Fibroblast of pulmonary artery (primary cell): ENCODE measurements around the gene RELCH.

Experiments used
- DNase-seq: peaks from one replicate; pipeline ENCODE4 v3.0.0-alpha.2; 2010; ENCODE audit warnings: low read depth
- H3K4me3 ChIP-seq: replicated peaks from 2 replicates; pipeline ENCODE4 v1.5.1; 2011; ENCODE audit warnings: low read depth, mild to moderate bottlenecking, control low read depth, low read length, moderate library complexity
- CTCF ChIP-seq: IDR thresholded peaks from 2 replicates; pipeline ENCODE4 v1.5.1; 2011; ENCODE audit warnings: mild to moderate bottlenecking, control low read depth, low read length, inconsistent platforms; ENCODE audit errors: missing control alignments

The RELCH gene

GRCh38 chr18:62279561-62279960 lies 92.5 kb downstream of the RELCH start:
- H3K4me3 ChIP-seq: no peak overlapping the region
- no peak for DNase-seq
- no peak for TF ChIP-seq CTCF

GRCh38 chr18:62280058-62280457 lies 93.0 kb downstream of the RELCH start:
- TF ChIP-seq CTCF: no peak
- H3K4me3 ChIP-seq: no peak overlapping the region
- DNase-seq: no peak

- DNase-seq: no peak
- H3K4me3 ChIP-seq: no peak overlapping the region
- TF ChIP-seq CTCF: no peak
Observed at GRCh38 chr18:62280786-62281185, 93.7 kb downstream of the RELCH start.

GRCh38 chr18:62281684-62282083 lies 94.6 kb downstream of the RELCH start:
- TF ChIP-seq CTCF: no peak
- no peak overlapping the region for H3K4me3 ChIP-seq
- DNase-seq: peak; percentile 81

- peak; percentile 79 for DNase-seq
- TF ChIP-seq CTCF: no peak
- H3K4me3 ChIP-seq: no peak overlapping the region
Observed at GRCh38 chr18:62282188-62282629, 95.2 kb downstream of the RELCH start.

GRCh38 chr18:62284637-62285036 lies 97.6 kb downstream of the RELCH start:
- no peak overlapping the region for H3K4me3 ChIP-seq
- no peak for DNase-seq
- no peak for TF ChIP-seq CTCF

GRCh38 chr18:62285281-62285680 lies 98.2 kb downstream of the RELCH start:
- TF ChIP-seq CTCF: no peak
- H3K4me3 ChIP-seq: no peak overlapping the region
- no peak for DNase-seq
